GM18507 (cell line): ENCODE data around the gene XCR1.

Experiments
- DNase-seq: peaks from one replicate; pipeline ENCODE4 v3.0.0; 2011; ENCODE audit warnings: low read depth; ENCODE audit not compliant: insufficient read length; ENCODE audit errors: extremely low spot score
- FAIRE-seq: peaks from 2 replicates; lab custom pipeline; 2011; peaks lifted over from hg19 to GRCh38; lab: Jason Lieb, UNC

XCR1 gene

GRCh38 chr3:45987368-45988291, 39.7 kb downstream of the XCR1 start:
- no peak for FAIRE-seq
- no peak for DNase-seq

- DNase-seq (no peak), FAIRE-seq (no peak)
Observed at GRCh38 chr3:45986303-45986982, 40.8 kb downstream of the XCR1 start.

GRCh38 chr3:45985532-45986302, 41.6 kb downstream of the XCR1 start:
- DNase-seq (no peak), FAIRE-seq (no peak)

GRCh38 chr3:45984331-45985312, 42.7 kb downstream of the XCR1 start:
- DNase-seq, result no peak
- no peak for FAIRE-seq

- DNase-seq (no peak), FAIRE-seq (no peak)
Observed at GRCh38 chr3:45983770-45984169, 43.5 kb downstream of the XCR1 start.

- no peak for FAIRE-seq
- no peak for DNase-seq
Observed at GRCh38 chr3:45981346-45982074, 45.8 kb downstream of the XCR1 start.

GRCh38 chr3:45980819-45981218, 46.5 kb downstream of the XCR1 start:
- DNase-seq (no peak), FAIRE-seq (no peak)

- DNase-seq (no peak), FAIRE-seq (no peak)
Observed at GRCh38 chr3:45980229-45980813, 47.0 kb downstream of the XCR1 start.

- DNase-seq, result no peak
- no peak for FAIRE-seq
Observed at GRCh38 chr3:45979378-45979777, 47.9 kb downstream of the XCR1 start.

GRCh38 chr3:45978006-45978761, 49.1 kb downstream of the XCR1 start:
- DNase-seq, result no peak
- no peak for FAIRE-seq

GRCh38 chr3:45976191-45977091, 50.8 kb downstream of the XCR1 start:
- FAIRE-seq (no peak), DNase-seq (no peak)

- FAIRE-seq (no peak), DNase-seq (no peak)
Observed at GRCh38 chr3:45975686-45976085, 51.6 kb downstream of the XCR1 start.

- FAIRE-seq, result no peak
- no peak for DNase-seq
Observed at GRCh38 chr3:45974686-45975085, 52.6 kb downstream of the XCR1 start.

- DNase-seq (no peak), FAIRE-seq (peak; percentile 64)
Observed at GRCh38 chr3:45972534-45973402, 54.5 kb downstream of the XCR1 start.

GRCh38 chr3:45969953-45970352, 57.3 kb downstream of the XCR1 start:
- DNase-seq (no peak), FAIRE-seq (no peak)
